GM21717 (cell line): Measurements from ENCODE around the gene SKOR1.

Experiments used
- ATAC-seq: cut with Tn5 transposase; IDR thresholded peaks from one replicate; pipeline ENCODE4 v1.9.1; 2021; ENCODE audit warnings: mild to moderate bottlenecking, moderate library complexity; ENCODE audit not compliant: unreplicated experiment

SKOR1 gene

DNA sequence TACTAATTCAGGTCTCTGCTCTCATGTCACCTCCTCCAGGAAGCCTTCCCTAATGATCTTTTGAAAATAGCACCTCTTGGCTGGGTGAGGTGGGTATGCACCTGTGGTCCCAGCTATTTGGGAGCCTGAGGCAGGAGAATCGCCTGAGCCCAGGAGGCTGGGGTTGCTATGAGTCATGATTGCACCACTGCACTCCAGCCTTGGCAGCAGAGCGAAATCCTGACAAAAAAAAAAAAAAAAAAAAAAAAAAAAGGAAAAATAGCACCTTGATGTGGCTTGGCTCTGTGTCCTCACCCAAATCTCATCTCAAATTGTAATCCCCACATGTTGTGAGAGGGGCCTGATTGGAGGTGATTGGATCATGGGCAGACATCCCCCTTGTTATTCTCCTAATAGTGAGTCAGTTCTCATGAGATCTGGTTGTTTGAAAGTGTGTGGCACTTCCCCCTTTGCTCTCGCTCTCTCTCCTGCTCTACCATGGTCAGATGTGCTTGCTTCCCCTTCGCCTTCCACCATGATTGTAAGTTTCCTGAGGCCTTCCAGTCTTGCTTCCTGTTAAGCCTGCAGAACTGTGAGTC is 25.8 kb downstream of the SKOR1 start:
- no peak for ATAC-seq

DNA sequence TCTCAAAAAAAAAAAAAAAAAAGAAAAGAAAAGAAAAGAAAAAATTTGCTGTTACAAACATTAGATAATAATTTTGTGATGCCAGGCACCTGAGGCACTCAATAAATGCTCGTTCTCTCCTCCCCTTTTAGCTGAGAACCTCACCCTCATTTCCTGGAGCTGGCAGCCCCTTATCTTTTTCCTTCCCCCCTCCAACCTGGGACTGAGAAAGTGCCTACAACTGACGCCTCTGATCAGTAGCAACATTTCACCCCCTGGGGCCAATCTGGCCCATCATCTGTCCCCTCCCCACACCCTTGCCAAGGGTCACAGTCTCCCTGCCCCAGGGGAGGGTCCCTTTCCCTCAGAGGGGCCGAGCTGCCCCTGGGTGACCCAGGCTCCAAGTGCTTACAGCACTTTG is 27.1 kb downstream of the SKOR1 start:
- ATAC-seq, result no peak

DNA sequence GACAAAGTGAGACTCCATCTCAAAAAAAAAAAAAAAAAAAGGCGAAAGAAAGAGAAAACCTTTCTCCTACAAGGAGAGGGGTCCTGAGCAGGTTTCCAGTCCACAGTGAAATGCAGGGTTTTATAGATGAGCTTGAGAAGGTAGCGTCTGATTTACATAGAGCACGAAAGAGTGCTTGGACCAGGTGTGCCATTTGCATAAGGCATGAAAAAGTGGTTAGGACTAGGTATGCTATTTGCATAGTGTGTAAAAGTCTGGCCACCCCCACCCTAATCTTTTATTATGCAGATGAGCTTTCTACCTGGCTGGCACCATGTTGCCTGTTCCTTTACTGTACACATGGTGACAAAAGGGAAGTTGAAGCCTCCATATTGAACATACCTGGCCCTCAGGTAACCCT is 28.1 kb downstream of the SKOR1 start:
- ATAC-seq, result no peak

DNA sequence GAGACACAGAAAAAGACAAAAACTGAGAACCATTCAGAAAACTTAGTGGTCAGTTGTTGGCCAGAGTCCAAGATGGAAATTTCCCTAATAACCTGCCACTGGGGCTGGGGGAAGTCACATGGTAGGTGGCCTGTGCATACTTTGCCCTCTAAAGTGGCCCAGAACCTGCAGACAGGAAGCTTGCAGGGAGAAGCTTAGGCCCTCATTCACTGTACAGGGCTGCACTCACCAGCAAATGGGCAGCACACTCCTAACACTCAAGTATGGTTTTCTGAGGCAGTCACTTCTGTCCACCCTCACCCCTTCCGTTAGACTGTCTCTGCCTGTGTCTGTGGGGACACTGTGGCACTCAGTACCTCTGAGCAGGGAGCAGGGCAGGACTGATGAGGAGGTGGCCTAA is 29.0 kb downstream of the SKOR1 start:
- ATAC-seq, result no peak

DNA sequence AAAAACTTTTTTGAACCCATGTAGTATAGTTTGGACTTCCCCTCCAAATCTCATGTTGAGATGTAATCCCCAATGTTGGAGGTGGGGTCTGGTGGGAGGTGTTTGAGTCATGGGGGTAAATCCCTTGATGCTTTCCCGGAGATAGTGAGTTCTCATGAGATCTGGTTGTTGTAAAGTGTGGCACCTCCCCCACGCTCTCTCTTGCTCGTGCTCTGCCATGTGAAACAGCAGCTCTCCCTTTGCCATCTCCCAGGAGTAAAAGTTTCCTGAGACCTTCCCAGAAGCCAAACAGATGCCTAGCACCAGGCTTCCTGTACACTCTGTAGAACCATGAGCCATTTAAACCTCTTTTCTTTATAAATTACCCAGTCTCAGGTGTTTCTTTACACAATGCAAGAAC is 30.5 kb downstream of the SKOR1 start:
- ATAC-seq, result no peak

DNA sequence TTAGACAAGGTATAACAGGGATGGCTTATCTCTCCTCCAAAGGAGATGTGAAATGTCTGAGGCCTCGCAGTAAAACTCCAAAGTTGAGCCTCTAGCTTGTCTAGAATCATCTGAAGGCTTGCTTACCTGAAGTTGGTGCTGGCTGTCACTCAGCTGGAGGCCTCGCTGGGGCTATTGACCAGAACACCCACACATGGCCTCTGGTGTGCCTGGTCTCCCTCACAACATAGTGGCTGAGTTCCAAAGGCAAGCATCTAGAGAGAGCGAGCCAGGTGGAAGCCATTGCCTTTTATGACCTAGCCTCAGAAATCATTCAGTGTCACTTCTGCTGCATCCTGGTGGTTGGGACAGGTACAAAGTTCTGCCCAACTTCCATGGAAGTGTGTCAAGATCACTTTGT is 31.9 kb downstream of the SKOR1 start:
- ATAC-seq, result no peak

DNA sequence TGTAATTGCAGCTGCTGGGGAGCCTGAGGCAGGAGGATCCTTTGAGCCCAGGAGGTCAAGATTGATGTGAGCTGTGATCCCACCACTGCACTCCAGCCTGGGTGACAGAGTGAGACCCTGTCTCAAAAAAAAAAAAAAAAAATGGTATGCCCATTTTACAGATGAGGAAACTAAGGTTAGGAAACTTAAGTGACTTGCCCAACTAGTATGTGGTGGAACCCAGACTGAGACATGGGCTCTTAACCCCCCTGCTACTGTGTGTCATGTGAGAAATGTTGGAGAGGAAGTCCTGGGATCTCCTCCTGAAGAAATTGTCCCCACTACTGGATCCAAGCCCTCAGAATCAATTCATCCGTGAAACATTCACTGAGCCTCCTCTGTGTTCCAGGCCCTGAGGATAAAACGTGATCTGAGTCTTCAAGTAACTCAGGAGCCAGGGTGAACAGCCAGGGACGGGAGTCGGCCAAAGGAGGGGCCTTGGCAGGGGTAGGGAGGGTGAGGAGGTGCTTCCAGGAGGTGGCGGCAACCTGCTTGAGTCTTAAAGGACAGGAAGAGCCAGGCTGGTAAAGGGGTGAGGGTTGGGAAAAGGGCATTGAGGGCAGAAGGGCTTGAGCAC is 34.1 kb downstream of the SKOR1 start:
- no peak for ATAC-seq

DNA sequence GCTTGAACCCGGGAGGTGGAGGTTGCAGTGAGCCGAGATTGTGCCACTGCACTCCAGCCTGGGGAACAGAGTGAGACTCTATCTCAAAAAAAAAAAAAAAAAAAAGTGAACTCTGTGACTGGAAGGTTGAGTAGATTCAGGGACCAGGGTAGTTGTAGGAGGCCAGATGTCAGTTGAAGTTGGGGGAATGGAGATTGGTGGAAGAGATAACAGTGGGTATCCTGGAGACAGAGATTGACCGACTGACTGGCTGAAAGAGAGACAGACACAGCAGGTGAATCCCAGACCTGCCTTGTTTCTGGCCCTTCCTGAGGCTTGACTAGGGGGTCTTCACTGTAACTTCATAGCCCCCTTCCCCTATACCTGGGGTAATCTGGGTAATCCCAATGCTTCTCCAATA is 36.7 kb downstream of the SKOR1 start:
- no peak for ATAC-seq

DNA sequence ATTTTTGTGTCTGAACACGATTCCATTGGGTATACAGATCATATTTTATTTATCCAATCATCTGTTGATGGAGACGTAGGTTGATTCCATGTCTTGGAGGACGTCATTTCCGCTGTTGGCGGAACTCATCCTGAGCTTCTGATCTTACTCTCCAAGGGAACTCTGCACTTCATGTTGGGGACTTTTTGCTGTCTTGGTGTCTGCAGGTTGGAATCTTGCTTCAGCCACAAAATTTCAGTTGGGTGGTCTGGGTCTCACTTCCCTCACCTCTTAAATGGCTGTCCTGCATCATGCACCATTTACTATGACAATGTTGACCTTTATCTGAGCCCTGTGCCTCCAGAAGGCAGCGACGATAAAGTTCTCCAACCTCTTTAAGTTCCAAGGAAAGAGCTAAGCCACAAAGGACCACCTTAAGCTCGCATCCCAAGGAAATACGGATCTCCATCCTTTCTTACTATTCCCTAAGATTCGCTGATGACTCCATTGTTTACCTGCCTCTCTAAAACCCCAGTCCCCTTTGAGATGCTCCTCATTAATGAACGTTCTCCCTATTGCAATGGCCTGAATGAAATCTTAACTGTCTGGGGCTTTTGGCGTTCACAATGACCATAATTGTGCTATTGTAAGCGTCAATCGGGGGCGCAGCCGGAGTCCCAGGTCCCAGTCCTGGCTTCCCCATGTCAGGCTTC is 37.6 kb downstream of the SKOR1 start:
- no peak for ATAC-seq

DNA sequence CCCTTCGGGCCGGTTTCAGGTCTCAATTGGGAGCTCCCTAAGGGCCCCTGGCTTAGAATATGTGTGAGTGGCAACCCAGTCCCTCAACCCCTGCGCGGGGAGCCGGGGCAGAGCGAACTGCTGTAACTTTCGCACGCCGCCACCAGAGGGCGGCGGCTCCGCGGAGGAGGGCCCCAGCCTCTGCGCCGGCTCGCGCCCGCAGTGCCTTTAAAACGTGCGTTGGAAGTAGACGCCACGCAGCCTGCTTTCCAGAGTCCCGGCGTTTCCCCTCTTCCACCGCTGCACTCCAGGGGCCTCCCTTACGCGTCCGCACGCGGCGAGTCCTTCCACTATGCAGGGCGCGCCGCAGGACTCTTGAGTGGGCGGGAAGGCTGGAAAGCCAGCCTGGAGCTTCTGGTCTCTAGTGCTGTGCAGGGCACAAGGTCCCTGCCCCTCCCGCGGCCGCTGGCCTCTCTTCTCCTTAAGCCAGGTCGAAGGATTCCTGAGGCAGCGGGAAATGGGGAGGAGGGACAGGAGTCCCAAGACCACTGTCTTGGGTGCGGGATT is 38.2 kb downstream of the SKOR1 start:
- no peak for ATAC-seq

DNA sequence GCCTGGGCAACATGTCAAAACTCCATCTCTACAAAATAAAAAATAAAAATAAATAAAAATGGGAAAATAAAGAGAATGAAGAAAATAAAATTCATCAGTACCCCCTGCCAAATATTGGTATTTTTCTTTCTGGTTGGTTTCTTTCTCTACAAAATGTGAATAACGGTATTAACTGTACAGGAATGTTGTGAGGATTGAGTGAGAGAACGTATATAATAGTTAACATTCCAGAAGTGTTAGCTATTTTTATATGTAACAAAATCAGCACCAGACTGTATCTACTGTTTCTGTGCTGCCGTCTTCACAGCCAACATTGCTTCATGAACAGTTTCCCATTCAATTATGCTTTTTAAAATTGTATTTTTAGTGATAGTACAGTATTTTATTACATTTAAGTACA is 40.0 kb downstream of the SKOR1 start:
- ATAC-seq, result no peak

DNA sequence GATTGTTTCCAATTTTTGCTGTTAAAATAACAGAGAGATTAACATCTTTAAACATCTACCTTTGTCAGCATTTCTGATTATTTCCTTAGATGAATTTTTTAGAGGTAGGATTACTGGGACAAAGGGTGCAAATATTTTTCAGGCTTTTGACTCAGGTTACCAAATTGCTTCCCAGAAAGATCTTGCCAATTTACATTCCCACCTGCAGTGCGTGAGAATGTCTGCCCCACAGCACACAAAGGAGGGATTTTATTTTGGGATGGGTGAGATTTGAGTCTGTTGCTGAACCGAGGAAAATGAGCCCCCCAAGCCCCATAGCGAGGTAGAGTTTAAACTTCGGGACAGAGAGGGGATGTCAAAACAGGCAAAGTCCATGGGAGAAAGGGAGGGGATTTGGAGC is 40.5 kb downstream of the SKOR1 start:
- ATAC-seq, result no peak

DNA sequence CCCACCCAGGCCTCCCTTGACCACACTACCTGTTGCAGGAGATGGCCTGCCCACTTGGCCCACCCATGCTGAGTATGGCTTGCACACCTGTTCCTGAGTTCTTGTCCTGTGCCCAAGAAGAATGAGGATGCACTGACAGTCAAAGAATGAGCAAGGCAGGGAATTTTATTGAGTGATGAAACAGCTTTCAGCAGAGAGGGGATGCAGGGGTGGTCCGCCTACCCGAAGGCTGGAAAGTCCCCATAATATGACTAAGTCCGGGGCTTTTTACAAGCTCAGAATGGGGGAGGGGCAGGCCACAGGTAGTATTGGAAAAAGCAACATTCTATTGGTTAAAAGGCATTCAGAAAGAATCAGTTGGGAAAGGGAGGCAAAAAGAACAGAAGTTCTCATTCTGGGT is 44.4 kb downstream of the SKOR1 start:
- ATAC-seq, result no peak

DNA sequence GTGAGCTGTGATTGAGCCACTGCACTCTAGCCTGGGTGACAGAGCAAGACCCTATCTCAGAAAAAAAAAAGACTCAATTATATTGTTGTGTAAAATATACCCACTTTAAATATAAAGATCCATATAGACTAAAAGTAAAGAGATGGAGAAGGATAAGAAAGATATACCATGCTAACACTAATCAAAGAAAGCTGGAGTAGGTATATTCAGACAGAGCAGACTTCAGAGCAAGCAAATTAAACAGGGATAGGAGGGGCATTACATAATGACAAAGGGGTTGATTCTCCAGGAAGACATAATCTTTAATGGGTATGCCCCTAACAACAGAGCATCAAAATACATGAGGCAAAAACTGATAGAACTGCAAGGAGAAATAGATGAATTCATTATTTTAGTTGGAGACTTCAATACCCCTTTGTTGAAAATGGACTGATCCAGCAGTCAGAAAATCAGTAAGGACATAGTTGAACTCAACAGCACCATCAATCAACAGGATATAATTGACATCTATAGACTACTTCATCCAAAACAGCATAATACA is 45.6 kb downstream of the SKOR1 start:
- no peak for ATAC-seq

DNA sequence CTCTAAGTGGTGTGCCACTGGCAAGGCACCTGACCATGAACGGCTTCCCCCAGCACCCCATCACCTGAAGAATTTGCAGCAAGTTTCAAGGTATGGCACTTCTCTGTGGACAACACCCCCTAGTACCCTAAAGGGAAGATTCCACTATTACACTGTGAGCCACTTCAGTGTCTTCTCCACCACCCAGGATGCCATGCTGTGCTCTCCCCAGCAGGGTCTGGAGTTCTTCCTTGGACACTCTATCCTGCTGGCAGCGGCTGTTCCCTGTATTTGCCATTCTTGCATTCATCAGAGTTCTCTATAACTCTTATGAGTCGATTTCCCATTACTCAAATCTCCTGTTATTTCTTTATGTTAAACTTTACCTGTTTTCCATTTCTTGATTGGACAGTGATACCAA is 48.5 kb downstream of the SKOR1 start:
- no peak for ATAC-seq

DNA sequence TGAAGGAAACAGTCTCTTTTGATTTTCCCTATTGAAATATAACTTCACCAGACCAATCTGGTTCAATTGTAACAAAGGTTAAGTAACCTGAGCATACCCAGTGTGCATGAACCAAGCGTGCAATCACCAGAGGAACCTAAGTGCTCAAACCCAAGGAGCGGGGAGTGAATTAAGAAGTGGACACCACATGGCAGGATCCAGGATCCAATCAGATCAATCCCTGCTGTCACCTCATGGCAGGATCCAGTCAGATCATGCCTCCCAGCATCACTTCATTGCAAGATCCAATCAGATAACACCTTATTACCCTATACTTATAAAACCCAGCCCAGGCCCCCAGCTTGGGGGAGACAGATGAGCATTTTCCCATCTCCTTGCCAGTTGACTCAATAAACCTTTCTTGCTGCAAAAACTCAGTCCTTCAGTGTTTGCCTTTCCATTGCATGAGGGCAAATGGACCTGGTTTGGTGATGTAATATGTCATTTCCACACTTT is 53.5 kb downstream of the SKOR1 start:
- no peak for ATAC-seq

DNA sequence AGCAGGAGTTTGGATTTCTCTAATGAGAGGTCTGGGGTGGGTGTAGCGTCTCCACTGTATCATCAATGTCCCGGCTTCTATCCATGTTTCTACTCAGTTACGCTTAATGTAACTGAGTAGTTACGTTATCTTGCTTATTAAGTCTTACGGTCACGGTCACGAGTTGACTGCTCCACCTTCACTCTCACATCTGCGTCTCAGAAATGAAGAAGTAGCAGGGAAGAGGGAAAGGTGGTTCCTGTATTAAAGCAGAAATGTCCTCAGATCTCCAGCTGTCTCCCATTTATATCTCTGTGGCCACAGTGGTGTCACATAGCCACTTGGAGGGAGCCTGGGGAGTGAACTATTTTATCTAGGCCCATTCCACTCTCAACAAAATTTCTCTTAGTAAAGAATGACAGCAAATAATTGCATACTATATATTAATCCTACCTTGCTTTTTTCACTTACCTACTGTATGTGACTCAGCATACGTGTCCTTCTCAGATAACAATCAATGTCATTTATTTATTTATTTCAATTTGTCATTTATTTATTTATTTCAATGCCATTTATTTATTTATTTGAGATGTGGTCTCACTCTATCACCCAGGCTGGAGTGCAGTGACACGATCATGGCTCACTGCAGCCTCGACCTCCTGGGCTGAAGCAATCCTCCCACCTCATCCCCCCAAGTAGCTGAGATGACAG is 54.3 kb downstream of the SKOR1 start:
- no peak for ATAC-seq

DNA sequence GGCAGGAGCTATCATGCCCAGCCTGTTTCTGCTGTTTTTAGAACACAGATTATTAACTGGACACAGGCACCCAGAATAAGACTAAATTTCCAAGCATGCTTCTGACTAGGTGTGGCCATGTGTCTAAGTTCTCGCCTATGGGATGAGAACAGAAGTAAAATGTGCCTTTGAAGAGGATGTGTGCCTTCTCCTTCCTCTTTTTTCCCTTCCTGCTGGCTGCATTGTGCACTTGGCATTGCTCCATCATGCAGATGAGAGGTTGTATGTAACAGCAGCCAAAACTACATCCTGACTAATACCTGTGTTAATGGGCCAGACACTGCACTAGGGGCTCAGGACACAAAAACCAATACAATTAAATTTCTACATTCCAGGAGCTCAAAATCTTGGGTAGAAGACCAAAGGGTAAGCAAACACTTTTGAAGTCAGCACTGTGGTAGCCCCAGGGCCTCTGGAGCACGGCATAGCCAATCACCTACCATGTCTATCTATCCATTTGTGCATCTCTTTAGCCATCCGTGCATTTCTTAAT is 55.4 kb downstream of the SKOR1 start:
- ATAC-seq, result no peak

DNA sequence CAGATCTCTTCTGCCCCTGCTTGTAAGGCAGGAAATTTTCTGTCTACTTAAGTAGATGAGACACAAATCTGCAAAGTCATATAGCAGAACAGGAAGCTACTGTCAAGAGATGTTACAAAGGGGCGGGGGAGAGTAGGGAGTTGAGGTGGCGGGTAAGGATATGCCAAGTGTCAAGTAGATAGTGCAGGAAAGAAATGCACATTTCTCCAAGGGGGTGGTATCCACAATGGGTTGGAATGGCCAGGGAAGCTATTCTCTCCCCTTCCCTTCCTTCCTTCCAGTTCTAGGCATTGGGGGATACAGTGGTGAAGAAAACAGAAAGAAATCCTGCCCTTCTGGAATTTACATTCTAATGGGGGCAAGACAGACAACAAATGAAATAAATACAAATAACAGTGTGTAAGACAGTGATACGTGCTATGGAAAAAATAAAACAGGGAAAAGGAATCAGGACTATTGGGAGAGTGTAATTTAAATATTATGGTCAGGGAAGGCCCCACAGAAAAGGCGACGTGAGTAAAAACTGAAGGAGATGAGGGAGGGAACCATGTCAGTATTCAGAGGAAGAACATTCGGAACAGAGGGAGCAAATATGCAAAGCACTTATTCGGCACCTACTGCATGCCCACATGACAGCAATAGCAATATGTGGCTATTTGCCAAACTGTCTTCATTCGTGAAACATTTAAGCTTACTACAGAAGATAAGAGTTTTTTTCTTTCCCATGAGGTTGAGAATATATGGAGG is 57.4 kb downstream of the SKOR1 start:
- no peak for ATAC-seq

DNA sequence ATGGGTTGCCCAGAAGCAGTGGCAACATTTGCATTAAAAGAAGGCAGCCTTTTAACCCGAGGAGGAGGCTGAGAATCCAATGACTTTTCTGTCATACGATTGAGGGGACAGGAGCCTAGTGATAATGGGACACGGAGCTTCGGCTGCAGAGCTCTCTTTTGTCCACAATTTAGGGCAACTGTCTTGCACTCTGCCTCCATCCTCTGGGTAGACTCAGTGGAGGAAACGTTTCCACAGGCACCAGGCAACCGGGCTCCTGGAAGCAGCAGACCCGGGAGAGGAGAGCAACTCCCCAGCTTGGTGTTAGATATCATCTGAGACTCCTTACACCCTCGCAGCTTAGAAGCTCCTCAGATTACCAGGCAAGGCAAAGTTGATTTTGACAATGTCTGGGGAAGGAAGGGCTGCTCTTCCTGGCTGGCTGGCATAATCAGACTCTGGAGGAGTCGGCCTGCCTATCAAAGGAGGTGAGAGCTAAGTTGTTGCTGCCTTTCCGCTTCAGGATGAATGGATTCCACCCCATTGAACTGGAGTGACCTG is 58.0 kb downstream of the SKOR1 start:
- no peak for ATAC-seq
